Gastrocnemius medialis (tissue), 4 donors: ENCODE measurements around the gene ITPR1.

ENCODE experiments used
- POLR2A ChIP-seq, 2 donors: fragments of 450-650 bp; IDR thresholded peaks; one replicate each; pipeline ENCODE4 v1.6.1; 2017; ENCODE audit warnings: antibody characterized with exemption in 2 of 2, mild to moderate bottlenecking in 2 of 2, moderate library complexity in 2 of 2
- TF ChIP-seq, protein P1 (sequence below), 5 experiments: fragments of 450-650 bp in 3 of 5; fragments of 200-600 bp in 2 of 5; sonication (generic) in 2 of 5; IDR thresholded peaks in 4 of 5; conservative IDR thresholded peaks in 1 of 5; 1 replicate in 4 of 5; 2 replicates in 1 of 5; pipeline ENCODE4 v1.5.1; 2016 to 2019; ENCODE audit warnings: antibody characterized with exemption in 5 of 5, mild to moderate bottlenecking in 3 of 5, moderate library complexity in 3 of 5

DNA sequence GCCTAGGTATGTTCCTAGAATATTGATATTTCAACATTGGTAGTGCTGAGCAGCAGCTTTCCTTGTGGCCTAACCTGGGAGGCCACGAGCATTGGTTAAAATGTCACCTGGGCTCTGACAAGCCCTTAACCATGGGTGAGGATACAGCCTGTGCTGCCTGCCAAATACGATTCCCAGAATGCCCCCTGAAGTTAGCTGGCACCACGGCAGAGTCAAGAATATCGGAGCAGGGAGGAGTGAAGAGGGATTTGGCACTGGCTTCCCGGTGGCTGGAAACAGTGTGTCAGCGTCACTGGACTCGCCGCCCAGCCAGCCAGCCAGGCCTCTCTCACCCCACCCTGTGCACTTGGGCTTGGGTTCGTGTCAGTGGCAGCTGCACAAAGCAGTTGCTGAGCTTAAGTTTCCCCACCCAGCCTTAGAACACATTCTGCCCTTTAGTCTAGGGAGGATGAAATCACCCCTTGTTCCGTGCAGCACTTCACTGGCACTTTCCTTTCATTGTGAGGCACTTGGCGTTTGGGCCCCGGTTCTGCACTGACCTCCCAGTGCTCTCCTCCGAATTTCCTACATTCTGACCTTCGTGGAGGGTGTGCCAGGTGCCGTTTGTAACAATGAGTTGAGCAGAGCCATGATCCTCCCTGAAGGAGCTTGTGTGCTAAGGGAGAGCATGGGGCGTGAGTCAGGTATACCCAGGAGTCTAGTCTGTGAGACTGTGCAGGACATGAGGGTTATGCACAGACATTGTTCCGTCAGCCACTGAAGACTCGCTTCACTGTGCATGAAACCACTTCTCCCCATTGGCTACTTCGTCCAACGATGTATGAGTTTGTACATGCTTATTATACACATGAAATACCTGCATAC lies 333.3 kb downstream of the ITPR1 start:
- TF ChIP-seq, protein P1, sequence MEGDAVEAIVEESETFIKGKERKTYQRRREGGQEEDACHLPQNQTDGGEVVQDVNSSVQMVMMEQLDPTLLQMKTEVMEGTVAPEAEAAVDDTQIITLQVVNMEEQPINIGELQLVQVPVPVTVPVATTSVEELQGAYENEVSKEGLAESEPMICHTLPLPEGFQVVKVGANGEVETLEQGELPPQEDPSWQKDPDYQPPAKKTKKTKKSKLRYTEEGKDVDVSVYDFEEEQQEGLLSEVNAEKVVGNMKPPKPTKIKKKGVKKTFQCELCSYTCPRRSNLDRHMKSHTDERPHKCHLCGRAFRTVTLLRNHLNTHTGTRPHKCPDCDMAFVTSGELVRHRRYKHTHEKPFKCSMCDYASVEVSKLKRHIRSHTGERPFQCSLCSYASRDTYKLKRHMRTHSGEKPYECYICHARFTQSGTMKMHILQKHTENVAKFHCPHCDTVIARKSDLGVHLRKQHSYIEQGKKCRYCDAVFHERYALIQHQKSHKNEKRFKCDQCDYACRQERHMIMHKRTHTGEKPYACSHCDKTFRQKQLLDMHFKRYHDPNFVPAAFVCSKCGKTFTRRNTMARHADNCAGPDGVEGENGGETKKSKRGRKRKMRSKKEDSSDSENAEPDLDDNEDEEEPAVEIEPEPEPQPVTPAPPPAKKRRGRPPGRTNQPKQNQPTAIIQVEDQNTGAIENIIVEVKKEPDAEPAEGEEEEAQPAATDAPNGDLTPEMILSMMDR (IDR thresholded peaks at IDR 0.05 in 4 of 5, conservative IDR thresholded peaks at IDR 0.05 in 1 of 5): no peak
- TF ChIP-seq POLR2A (IDR thresholded peaks at IDR 0.05): peak; percentile 67 to 83
